Measurements from ENCODE around the gene DLX5.
"Not testable (repeated sequence)": the region's sequence is repeated elsewhere in the genome, so short reads cannot be mapped to it uniquely, and the experiment has no call there.

The DLX5 gene

DNA sequence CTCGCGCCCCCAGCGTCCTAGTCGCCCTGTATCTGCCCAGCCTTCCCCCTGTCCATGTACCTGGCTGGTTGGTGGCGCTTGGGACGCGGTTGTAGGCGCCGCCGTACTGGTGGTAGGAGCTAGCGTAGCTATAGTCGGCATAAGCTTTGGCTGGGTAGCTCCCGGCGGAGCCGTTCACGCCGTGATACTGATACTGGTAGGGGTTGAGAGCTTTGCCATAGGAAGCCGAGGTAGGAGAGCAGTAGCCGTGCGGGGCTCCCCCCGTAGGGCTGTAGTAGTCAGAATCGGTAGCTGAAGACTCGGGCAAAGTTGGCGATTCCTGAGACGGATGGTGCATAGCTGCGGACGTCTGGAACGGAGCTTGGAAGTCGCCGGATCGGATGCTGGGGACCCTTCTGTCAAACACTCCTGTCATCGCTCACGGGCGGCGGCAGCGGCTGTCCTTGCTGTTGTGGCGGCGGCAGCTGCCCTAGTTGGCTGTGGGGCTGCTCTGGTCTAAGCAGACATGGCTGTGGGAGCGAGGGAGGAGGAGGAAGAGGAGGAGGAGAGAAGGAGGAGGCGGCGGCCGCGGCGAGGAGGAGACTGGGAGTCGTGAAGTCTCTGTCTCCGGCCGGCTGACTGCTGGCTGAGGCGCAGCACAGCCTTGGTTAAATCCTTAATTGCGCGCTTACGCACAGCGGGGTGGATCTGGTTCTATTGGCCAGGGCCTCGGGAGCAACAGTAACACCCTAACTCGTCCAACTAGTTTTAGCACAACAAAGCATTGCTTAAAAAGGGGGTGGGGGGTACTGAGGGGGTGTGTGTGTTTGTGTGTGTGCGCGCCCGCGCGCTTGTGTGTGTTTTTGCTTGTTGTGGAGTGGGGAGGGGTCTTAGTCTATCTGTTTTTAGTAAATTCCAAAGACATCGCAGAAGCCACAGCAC is at the start of gene DLX5:
Gene DLX5 (minus strand): TSS at position 623 of the 921 bp plus-strand sequence. CDS start 208 bp downstream, at position 415.
- no peak for DNase-seq

DNA sequence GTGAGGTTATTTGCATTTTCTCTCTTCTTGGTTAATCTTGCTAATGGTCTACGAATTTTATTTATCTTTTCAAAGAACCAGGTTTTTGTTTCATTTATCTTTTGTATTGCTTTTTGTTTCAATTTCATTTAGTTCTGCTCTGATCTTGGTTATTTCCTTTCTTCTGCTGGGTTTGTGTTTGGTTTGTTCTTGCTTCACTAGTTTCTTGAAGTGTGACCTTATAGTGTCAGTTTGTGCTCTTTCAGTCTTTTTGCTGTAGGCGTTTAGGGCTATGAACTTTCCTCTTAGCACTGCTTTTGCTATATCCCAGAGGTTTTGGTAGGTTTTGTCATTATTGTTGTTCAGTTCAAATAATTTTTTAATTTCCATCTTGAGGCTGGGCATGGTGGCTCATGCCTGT is 47.4 kb upstream of the DLX5 start:
- DNase-seq, result not testable (repeated sequence)

DNA sequence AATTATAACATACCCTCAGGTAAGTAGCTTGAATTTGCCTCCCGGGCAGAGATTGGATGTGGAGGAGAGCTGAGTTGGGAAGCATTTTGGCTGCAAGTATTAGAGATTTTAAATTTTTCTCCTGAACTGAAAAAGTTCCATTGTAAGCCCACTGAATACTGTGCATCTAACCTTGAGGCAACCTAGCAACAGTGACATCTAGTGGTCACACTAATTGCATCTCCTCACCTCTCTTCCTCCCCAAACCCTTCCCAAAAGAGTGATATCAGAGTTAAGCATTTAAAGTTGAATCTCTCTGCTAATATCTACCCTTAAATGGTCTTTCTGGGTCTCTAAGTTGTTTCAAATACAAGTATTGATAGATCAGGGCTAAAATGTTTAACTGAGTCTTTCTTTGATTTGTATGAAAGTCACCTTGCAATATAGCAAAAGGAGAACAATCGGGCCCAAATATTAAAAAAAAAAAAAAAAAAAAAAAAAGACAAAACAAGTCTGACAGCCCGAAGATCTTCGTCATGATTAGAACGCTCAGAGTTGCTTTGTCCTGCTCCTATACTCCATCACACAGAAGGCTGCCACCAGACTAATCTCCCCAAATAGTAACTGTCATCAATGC is 40.4 kb upstream of the DLX5 start:
- no peak for DNase-seq

DNA sequence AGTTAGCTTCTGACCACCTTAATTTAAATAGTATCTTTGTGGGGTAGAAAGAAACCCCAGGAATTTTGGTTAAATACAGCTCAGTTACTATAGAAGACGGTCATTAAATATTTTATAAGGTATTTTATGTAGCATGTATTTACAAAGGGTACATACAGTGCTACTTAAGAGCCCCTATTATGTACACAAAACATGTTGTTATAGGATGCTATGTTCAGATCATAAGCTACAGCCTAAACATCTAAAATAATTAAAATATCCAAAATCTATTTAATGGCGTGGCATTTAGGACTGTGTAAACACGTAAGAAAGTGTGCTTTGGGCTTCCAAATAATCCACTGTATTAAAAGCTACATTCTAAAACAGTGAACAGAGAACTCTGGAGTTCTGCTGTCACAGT is 39.4 kb upstream of the DLX5 start:
- no peak for DNase-seq

DNA sequence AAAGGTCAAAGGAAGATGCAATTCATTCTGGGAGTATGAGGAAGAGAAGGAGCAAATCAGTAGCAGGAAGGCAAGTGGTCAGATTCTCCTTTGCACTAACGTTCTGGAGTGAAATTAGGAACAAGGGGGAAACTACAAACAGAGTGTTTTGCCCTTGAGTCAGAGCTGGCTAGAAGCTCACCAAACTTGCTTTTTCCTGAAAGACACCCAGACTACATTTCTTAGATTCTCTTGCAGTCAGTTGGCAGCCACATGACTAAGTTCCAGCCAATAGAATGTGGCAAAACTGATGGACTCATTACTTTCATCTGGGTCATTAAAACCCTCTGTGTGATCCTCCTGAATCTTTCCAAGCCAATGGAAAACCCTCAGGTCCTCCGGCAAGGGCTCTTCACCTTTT is 18.6 kb upstream of the DLX5 start:
- no peak for DNase-seq

DNA sequence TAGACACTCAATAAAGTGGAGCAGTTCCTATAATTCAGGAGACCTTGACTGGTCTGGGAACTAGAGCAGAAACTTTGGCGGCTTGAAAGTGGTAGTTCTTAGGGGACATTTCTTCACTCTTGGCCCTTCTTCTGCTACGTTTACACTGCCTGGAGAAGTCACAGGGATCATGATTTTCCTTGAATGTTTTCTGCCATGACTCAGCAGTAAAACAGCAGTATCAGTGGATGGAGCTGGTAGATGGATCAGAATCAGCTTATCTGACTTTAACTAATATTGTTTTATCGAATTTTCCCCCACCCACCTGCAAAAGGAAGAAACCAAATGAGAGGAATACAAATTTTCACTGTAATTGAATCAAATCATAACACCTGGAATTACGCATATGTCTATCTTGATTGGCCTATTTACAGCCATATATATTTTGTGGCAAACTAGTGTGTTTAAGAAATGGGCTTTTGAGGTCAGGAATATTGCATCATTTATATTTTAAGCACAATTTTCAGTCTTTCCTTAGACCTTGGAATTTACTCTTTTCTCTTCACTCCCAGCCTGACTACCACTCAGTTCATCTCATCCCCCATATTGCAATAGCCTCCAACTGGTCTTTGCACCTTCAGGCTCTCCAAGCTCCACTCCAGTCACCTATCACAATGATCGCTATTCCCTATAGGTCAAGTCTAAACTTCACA is 14.9 kb upstream of the DLX5 start:
- DNase-seq, result no peak

DNA sequence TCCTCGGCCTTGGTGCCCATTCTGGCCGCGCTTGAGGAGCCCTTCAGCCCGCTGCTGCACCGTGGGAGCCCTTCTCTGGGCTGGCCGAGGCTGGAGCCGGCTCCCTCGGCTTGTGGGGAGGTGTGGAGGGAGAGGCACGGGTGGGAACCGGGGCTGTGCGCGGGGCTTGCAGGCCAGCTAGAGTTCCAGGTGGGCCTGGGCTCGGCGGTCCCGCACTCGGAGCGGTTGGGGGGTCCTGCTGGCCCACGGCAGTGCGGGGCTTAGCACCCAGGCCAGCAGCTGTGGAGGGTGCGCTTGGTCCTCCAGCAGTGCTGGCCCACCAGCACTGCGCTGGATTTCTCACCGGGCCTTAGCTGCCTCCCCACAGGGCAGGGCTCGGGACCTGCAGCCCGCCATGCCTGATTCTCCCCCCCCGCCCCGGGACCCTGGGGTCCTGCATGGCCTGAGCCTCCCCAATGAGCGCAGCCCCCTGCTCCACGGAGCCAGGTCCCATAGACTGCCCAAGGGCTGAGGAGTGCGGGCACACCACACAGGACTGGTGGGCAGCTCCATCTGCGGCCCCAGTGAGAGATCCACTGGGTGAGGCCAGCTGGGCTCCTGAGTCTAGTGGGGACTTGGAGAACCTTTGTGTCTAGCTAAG is 9.7 kb upstream of the DLX5 start:
- not testable (repeated sequence) for DNase-seq

DNA sequence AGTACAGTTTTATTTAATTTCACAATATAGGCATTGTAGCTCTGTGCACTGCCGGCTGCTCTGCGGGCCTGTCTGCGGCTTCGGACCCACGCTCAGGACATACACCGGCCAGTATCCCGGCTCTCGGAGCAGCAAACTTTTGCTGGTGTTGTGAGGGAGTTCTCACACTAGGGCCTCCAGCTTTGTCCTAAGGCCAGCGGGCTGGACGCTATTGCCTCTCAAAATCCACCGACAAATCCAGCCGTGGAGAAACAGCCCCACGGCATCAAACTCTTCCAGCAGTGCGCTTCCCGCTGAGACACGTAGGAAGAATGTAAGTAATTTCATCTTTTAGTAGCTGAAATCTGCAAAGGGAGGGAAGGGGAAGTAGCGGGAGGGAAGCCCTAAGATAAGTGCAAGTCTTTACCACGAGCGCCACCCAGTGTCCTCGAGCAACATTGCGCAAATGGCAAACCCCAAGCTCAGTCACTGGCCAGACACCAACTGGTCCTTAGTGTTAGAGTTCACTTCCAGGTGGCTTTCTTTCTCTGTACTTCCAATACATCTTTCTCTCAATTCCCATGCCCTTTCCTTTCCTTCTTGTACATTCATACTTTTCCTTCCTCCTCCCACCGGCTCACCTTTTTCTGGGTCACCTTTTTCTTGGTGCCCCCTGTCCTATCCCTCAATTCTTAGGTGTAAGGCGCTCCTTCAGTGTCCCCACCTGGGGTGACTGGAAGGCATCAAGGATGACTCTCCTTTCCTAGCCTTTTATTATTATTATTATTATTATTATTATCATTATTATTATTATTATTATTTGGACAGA is 3.0 kb upstream of the DLX5 start:
- DNase-seq, result peak; percentile 77

DNA sequence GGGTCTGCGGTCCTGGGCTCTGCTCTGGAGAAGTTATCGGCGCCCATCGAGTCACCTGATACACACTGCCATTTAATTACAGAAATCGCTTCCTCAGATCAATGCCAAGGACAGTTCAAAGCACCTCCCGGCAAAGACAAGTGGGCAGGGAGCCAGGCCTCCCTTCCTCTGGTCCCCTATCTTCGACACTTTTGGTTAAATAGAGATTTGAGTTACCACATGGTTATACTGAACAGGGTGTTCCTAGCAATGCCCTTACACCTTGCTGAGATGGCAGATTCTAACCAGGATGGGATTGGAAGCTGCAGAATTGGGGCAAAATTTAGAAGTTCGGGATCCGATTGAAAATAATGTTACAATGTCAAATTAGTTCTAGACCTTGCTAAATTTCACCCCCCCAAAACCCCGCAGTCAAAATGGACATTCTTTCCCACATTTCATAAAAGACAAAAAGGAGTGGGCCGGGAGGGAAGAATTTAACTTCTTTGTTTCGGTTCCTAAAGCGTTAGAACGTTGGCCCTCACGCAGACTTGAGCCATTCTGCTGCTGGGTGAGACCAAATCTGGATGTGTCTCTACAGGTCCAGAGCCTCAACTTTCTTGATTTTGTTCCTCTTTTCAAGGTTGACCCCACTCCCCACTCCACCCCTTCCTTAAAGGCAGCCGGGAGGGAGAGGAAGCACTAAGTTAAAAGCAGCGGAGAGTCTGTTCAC is 2.2 kb upstream of the DLX5 start:
- no peak for DNase-seq

DNA sequence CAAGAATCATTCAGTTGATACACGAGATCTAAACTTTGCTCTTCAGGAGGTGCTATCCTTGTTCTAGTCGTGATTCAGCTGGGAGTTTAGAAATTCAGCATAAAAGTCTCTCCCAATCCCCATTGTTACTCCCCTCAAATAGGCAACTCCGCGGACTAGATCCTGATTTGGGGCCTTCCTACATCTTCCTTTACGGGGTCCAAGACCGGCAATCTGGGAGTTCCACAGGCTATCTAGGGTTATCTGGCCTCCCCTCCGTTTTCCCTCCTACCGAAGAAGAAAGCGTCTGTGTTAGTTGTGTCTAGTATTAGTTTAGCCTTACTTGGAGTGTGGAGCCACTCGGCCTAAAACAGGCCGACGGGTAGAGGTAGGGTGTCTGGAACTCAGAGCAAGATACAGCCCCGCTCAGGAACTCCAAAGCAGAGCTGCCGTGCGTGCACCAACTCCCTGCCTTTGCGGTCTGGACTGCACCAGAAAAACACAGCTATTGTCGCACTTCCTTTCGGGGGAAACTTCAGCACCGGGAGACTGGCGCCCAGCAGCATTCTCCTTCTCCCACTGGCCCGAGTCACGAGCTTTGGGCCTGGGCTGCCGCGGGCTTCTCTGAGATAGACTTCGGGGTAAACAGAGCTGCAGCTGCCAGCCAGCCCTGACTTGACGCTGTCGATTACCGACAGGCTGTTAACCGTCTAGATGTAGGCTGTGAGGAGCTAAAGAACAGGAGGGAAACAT is 1.5 kb upstream of the DLX5 start:
- no peak for DNase-seq

DNA sequence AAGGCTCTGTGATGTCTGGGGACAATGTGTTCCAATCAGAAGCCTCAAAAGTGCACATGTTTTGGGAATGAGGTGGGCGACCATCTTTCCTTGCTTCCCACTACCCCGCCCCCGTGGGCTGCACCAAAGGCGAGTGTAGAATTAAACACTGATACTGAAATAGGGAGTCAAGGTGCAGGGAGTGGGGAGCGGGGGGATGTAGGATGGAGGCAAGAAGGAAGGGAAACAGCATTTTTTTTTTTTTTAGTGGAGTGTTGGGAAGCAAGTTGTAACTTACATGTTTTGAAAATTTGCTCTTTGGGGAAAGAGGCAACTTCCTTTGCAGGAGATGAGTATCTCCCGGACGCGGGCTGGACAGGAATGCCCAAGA is 484 bp upstream of the DLX5 start:
- DNase-seq, result no peak

DNA sequence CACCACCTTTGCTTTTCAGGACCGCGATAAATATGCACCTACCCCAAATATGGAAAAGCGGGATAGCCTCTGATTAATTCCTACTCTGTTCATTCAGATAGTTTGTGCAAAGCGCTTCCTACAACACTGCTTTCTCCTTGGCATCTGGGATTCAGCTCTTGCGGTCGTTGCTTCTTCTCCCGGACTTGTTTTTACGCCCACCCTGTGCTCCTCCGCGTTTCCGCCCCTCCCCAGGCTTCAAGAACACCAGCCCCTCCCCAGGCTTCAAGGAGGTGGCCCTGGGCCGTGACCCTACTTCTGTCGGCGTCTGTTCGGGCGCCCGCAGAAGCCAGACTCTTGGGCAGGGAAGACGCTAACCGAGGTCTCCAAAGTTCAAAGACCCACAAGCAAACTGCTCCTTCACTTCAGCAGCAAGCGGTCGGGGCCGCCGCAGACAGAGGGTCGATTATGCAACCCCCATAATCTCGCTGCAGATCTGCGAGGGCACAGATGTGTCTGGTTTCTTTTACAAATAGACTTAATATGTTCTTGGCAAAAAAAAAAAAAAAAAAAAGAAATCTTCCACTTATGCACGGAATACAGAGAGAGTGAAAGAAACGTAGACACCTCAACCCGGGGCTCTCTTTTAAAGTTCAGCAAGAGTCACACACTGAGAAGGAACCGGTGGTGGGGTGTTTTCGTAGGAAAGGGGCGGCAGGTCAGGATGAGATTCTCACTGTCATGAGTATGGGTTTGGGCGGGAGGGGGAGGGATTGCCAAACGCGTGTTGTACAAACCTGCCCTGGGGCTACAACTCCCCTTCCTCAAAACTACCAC is 1.9 kb downstream of the DLX5 start:
- no peak for DNase-seq

DNA sequence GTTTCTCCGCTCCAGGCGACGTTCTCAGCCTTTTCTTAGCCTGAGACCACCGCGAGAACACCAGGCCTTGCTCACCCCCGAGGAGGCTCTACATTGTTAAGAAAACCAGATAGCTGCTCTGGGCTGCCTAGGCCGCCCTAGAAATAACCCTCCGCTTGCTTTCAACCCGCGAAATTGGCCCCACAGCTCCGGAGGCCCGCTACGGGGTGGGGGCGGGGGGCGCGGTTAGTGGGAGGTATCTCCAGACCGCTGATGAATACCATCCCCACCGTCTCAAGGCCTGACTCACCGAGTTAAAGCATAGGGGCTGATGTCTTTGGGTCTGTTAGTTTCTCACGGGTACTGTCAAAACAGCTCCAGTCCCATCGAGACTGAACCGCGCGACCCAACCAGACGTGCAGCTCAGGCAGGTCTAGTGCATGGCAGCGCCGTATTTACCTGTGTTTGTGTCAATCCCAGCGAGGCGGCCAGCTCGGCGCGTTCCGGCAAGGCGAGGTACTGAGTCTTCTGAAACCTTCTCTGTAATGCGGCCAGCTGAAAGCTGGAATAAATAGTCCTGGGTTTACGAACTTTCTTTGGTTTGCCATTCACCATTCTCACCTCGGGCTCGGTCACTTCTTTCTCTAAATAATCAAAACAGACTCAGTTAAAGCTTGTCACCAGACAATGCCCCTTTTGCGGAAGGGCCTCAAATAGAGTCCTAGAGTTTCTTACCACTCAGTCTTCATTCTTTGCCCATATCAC is 2.7 kb downstream of the DLX5 start:
- no peak for DNase-seq

DNA sequence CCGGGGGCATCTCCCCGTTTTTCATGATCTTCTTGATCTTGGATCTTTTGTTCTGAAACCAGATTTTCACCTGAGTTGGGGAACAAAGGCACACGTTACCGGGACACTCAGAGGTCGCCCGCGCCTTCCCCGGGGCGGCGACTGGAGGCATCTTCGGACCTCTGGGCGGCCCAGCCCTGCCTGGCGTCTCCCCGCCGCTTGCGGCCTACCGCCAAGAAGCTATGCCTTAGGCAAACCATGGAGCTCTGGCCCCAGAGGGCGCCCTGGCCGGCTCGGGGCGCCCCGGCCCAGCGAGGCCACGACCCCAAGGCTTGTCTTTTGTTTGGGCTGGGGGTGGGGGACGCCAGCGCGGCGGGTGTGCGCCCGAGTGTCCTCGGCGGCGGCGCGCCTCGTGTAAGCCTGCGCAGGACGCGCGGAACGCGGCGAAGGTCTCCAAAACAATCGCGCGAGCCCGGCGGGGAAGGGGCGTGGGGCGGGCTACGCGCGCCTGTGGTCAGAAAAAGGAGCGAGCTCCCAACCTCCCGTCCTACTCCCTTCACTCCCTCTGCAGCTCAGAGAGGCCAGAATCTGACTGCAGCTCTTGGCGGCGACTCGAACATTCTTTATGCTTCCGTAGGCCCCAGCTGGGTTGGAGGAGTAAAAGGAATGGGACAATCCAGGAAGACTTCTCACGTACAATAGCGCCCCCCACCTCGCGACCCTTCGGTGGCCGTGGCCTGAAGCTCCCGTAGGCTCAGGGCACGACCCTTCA is 3.5 kb downstream of the DLX5 start:
- no peak for DNase-seq

DNA sequence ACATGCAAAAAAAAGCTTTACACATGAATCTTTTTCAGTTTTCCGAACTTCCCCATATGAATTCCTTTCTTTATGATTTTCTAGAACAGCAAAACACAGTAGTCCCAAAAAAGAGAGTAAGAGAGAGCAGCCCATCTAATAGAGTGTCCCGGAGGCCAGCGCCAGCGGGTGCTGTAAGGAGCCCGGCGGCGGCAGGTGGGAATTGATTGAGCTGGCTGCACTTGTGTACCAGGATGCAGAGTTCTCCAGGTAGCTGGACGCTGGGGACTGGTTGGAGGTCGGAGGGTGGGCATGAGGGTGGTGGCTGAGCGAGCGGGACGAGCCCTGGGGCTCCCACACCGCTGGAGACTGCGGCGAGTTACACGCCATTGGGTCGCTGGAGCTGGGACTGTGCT is 4.0 kb downstream of the DLX5 start:
- no peak for DNase-seq

DNA sequence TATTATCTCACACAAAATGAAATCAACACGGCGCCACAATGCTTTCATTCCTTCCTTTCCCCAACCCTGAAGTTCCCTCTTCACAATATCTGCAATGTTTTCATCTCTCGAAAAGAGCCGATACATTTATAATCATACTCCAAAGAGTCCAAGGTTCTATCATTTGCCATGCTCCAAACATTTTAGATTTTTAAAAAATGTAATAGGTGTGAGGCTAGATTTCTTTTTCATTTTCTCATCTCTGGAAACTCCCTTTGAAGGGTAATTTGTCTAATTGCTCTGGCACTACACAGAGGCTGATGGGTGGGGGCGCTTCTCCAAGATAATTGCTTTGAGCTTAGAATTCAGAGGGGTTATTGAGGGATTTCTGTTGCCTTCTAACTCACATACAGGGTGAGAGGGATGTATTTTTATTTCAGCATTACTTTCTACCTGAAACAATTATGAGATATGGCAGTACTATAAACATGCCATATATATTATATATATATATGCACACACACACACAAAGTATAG is 4.9 kb downstream of the DLX5 start:
- no peak for DNase-seq

DNA sequence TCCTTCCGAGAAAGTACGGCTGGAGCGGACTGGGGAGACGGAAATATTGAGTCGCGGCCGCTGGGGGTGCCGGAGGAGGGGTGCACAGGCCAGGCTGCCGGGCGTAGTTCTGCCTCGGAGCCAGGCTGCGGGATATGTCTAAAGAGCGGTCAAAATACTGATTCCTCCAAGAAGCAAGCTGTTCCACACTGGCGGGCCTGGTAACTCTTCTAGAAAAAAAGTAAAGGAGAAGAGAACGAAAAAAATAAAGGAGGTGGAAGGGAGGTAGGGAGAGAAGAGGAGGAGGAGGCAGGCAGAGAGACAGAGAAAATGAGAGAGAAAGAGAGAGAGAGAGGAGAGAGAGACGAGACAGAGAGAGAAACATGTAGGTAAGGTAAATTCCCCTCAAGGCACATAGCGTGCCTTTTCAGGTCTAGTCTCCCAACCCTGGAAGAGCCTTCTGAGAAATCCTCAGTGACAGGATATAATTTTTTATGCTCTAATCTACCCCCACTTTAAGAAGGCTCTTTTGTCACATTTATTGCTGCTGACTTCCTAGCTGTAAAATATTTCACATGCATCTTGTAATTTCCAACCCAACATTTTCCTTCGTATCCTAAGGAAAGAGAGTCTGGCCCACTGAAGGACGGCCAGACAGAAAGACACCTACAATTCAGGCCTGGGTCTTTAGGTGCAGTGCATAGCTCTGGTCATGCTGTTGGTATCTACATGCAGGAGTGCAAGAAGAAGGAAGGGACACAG is 5.7 kb downstream of the DLX5 start:
- DNase-seq, result no peak

DNA sequence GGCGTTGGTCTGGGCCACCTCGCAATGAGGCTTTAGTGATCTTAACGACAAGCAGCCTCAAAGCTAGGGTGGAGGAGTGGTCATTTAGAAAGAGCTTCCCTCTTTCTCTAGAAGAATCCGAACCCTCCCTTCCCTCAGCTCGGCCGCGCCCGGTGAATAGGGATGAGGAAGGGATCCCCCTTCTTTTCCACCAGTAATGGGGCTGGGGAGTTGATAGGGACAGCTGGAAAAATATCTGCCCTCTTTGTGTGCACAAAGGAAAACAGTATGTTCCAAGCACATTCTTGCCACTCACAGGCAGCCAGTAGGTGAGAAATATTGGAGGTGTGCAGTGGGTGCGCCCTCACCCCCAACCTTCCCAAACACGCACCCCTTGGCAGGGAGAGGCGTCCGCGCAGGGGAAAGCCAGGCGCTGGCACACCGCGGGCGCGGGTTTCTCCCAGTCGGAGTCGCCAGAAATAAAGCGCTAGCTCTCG is 6.5 kb downstream of the DLX5 start:
- DNase-seq, result no peak
